Activated T-cell treated with anti-CD3 and anti-CD28 coated beads, Interleukin-2, amount 50 U/mL, for 72 hours (primary cell): ENCODE data around the gene SF3B5. TPM values are rescaled to one million over a fixed set of nuclear protein-coding genes. Genes with fewer than 3 reads are reported as not detected.
"Not testable (repeated sequence)": the region's sequence is repeated elsewhere in the genome, so short reads cannot be mapped to it uniquely, and the experiment has no call there.

Experiments
- ATAC-seq, 2 donors: fragments of 150-1000 bp; cut with Tn5 transposase; replicated peaks in 1 of 2; 2 replicates each; pipeline ENCODE4 v1.10.0; 2021; ENCODE audit warnings: moderate library complexity in 2 of 2, mild to moderate bottlenecking in 1 of 2
- DNase-seq, 2 donors: peaks; one replicate each; pipeline ENCODE4 v3.0.0; 2021 to 2022; ENCODE audit warnings: mixed read lengths in 1 of 2
- H3K27ac Mint-ChIP-seq: one replicate; pipeline ENCODE4 v1.8.0; 2022; ENCODE audit warnings: mild to moderate bottlenecking, moderate library complexity, mixed read lengths
- H3K27me3 Mint-ChIP-seq: one replicate; pipeline ENCODE4 v1.8.0; 2022; ENCODE audit warnings: low read depth, mixed read lengths
- H3K36me3 Mint-ChIP-seq, 2 donors: one replicate each; pipeline ENCODE4 v1.8.0; 2022; ENCODE audit warnings: mixed read lengths in 2 of 2, mild to moderate bottlenecking in 1 of 2; ENCODE audit not compliant: insufficient read depth in 2 of 2
- H3K4me1 Mint-ChIP-seq: one replicate; pipeline ENCODE4 v1.8.0; 2022; ENCODE audit warnings: low read depth, mixed read lengths
- H3K4me3 Mint-ChIP-seq, 2 donors: one replicate each; pipeline ENCODE4 v1.8.0; 2022; ENCODE audit warnings: mild to moderate bottlenecking in 2 of 2, mixed read lengths in 2 of 2, moderate library complexity in 2 of 2
- H3K9me3 Mint-ChIP-seq, 2 donors: one replicate each; pipeline ENCODE4 v1.8.0; 2022; ENCODE audit warnings: mixed read lengths in 2 of 2
- total RNA-seq, 2 donors: library from RNA; stranded (reverse); gene quantifications; one replicate each; pipeline ENCODE4 v1.2.3, GENCODE V29; 2022

Gene SF3B5
- 100 to 1,000 TPM; 126 to 141 TPM for total RNA-seq

DNA sequence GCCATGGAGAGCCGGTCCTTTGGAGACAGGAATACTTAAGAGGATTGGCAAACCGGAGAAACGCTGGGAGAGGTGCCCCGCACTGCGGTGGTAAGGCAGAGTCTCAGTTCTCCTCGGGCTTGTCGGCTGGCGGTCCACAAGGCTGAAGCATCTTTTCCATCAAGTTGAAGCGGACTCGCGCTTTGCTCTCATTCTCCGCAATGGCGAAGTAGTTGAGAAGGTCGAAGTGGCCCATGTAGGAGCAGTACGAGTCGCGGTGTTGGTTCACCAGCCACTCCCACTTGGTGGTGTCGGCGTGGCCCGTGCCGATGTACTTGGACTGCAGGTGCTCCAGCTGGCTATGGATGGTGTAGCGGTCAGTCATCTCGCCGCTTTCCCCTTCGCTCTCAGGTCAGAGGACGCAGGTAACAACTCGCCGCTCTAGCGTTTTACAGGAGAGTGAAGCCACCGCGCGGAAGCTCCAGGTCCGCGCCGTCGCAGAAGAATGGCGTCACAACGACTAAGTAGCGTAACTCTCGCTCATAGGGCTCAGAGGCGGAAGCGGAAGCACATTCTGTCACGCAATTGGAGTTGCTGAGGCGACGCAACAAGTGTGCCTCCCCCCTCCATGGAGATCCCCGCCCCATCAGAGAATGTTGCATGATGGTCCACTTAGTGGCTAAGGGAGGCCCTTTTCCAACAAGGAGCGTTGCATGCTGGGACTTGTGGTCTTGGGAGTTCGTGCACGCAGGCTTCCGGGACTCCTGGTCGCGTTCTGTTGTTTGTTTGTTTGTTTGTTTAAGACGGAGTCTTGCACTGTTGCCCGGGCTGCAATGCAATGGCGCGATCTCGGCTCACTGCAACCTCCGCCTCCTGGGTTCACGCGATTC, at the start of gene SF3B5:
TSS of gene SF3B5 (minus strand) at position 440 of the 869 bp plus-strand sequence. CDS start at position 364, 76 bp downstream.
- peak within 1 kb of the TSS; percentile 91 to 93 for H3K4me3 Mint-ChIP-seq
- H3K4me1 Mint-ChIP-seq = peaks cover 32% of the 10 kb centered on the region
- ATAC-seq = peak; percentile 98 to 99

DNA sequence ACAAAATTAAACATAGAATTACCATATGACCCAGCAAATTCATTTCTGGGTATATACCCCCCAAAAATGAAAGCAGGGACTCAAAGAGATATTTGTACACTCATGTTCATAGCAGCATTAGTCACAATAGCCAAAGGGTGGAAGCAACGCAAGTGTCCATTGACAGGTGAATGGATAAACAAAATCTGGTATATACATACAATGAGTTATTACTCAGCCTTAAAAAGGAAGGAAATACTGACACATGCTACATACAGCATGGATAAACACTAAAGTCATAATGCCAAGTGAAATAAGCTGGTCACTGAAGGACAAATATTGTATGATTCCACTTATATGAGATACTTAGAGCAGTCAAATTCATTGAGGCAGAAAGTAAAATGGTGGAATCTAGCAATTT, 49.6 kb upstream of the SF3B5 start:
- no peaks in the 10 kb centered on the region for H3K9me3 Mint-ChIP-seq
- ATAC-seq = peak in 1 of 2 donors; percentile 22
- peaks cover 19% of the 10 kb centered on the region for H3K4me1 Mint-ChIP-seq
- no peaks in the 10 kb centered on the region for H3K27me3 Mint-ChIP-seq
- H3K36me3 Mint-ChIP-seq = no peaks in the 10 kb centered on the region
- DNase-seq = no peak
- H3K27ac Mint-ChIP-seq = no peak overlapping the region
- H3K4me3 Mint-ChIP-seq = no peak overlapping the region

More for the DNA sequence above, at the start of gene SF3B5:
- H3K36me3 Mint-ChIP-seq = peaks cover 2 to 7% of the 10 kb centered on the region in 2 donors
- peak; percentile 95 to 98 for DNase-seq
- H3K27me3 Mint-ChIP-seq = no peaks in the 10 kb centered on the region
- no peaks in the 10 kb centered on the region for H3K9me3 Mint-ChIP-seq
- peak within 1 kb of the TSS; percentile 97 for H3K27ac Mint-ChIP-seq

DNA sequence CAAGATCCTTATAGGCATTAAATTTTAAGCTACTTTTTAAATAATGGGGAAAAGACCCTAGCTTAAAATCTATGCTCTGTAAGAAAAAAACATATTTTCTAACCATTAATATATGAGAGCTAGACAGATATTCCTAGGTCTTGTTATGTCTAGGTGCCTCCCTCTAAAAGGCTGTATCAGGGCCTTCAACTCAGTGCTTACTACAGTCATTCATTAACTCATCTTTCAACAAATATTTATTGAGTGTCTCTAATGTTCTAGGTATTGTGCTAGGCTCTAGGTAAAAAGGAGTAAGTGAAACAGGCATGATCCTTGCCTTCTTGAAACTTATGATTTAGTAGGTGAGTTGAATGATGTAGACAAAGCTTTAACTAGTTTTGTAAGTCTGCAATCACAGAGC, 48.5 kb upstream of the SF3B5 start:
- DNase-seq = no peak
- H3K27me3 Mint-ChIP-seq = no peaks in the 10 kb centered on the region
- ATAC-seq = no peak
- peaks cover 12% of the 10 kb centered on the region for H3K4me1 Mint-ChIP-seq
- no peak overlapping the region for H3K4me3 Mint-ChIP-seq
- no peaks in the 10 kb centered on the region for H3K36me3 Mint-ChIP-seq
- no peak overlapping the region for H3K27ac Mint-ChIP-seq
- no peaks in the 10 kb centered on the region for H3K9me3 Mint-ChIP-seq

- no peak for ATAC-seq
- no peaks in the 10 kb centered on the region for H3K36me3 Mint-ChIP-seq
- DNase-seq = no peak
- H3K27me3 Mint-ChIP-seq = no peaks in the 10 kb centered on the region
- H3K4me1 Mint-ChIP-seq = peaks cover 7% of the 10 kb centered on the region
- H3K9me3 Mint-ChIP-seq = no peaks in the 10 kb centered on the region
- no peak overlapping the region for H3K4me3 Mint-ChIP-seq
- no peak overlapping the region for H3K27ac Mint-ChIP-seq
These were observed 47.7 kb upstream of the SF3B5 start for GRCh38 chr6:144143106-144143505.

GRCh38 chr6:144141470-144141869, 46.1 kb upstream of the SF3B5 start:
- Mint-ChIP-seq H3K27ac (no peak overlapping the region), H3K4me3 (no peak overlapping the region), H3K4me1 (peaks cover 4% of the 10 kb centered on the region), H3K36me3 (no peaks in the 10 kb centered on the region), H3K27me3 (no peaks in the 10 kb centered on the region), H3K9me3 (no peaks in the 10 kb centered on the region)
- DNase-seq (no peak), ATAC-seq (no peak)

GRCh38 chr6:144140867-144141266, 45.5 kb upstream of the SF3B5 start:
- ATAC-seq = no peak
- DNase-seq = no peak
- peaks cover 4% of the 10 kb centered on the region for H3K4me1 Mint-ChIP-seq
- no peaks in the 10 kb centered on the region for H3K9me3 Mint-ChIP-seq
- no peak overlapping the region for H3K27ac Mint-ChIP-seq
- H3K4me3 Mint-ChIP-seq = no peak overlapping the region
- no peaks in the 10 kb centered on the region for H3K27me3 Mint-ChIP-seq
- no peaks in the 10 kb centered on the region for H3K36me3 Mint-ChIP-seq

GRCh38 chr6:144139817-144140216, 44.4 kb upstream of the SF3B5 start:
- H3K36me3 Mint-ChIP-seq = no peaks in the 10 kb centered on the region
- H3K27me3 Mint-ChIP-seq = no peaks in the 10 kb centered on the region
- H3K9me3 Mint-ChIP-seq = no peaks in the 10 kb centered on the region
- no peak for ATAC-seq
- no peaks in the 10 kb centered on the region for H3K4me1 Mint-ChIP-seq
- H3K4me3 Mint-ChIP-seq = no peak overlapping the region
- no peak overlapping the region for H3K27ac Mint-ChIP-seq
- DNase-seq = no peak

GRCh38 chr6:144138542-144138941, 43.2 kb upstream of the SF3B5 start:
- no peaks in the 10 kb centered on the region for H3K9me3 Mint-ChIP-seq

GRCh38 chr6:144134737-144135136, 39.4 kb upstream of the SF3B5 start:
- Mint-ChIP-seq H3K36me3 (no peaks in the 10 kb centered on the region), H3K27me3 (no peaks in the 10 kb centered on the region), H3K27ac (no peak overlapping the region), H3K4me1 (peaks cover 35% of the 10 kb centered on the region), H3K9me3 (peaks cover 0 to 2% of the 10 kb centered on the region in 2 donors), H3K4me3 (no peak overlapping the region)
- no peak for ATAC-seq
- no peak for DNase-seq

More at GRCh38 chr6:144138542-144138941, 43.2 kb upstream of the SF3B5 start:
- ATAC-seq (no peak), DNase-seq (no peak)
- Mint-ChIP-seq H3K4me1 (peaks cover 2% of the 10 kb centered on the region), H3K4me3 (no peak overlapping the region), H3K27ac (no peak overlapping the region), H3K36me3 (no peaks in the 10 kb centered on the region), H3K27me3 (no peaks in the 10 kb centered on the region)

- Mint-ChIP-seq H3K27me3 (no peaks in the 10 kb centered on the region), H3K9me3 (peaks cover 0 to 2% of the 10 kb centered on the region in 2 donors), H3K4me1 (peaks cover 41% of the 10 kb centered on the region), H3K4me3 (no peak overlapping the region), H3K36me3 (no peaks in the 10 kb centered on the region), H3K27ac (no peak overlapping the region)
- ATAC-seq (no peak), DNase-seq (no peak)
These were observed 38.8 kb upstream of the SF3B5 start for GRCh38 chr6:144134176-144134575.

- Mint-ChIP-seq H3K4me1 (peaks cover 45% of the 10 kb centered on the region), H3K36me3 (no peaks in the 10 kb centered on the region), H3K4me3 (no peak overlapping the region), H3K27ac (peak overlapping the region; percentile 59), H3K27me3 (no peaks in the 10 kb centered on the region), H3K9me3 (peaks cover 0 to 2% of the 10 kb centered on the region in 2 donors)
- DNase-seq (no peak), ATAC-seq (no peak)
These were observed 38.0 kb upstream of the SF3B5 start for GRCh38 chr6:144133225-144133821.

DNA sequence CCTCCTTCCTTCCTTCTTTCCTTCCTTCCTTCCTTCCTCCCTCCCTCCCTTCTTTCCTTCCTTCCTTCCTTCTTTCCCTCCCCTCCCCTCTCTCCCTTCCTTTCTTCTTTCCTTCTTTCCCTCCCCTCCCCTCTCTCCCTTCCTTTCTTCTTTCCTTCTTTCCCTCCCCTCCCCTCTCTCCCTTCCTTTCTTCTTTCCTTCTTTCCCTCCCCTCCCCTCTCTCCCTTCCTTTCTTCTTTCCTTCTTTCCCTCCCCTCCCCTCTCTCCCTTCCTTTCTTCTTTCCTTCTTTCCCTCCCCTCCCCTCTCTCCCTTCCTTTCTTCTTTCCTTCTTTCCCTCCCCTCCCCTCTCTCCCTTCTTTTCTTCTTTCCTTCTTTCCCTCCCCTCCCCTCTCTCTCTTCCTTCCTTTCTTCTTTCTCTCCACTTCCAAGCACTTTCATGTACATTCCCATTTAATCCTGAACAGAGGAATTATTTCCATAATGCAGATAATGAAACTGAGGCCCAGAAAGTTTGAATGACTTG, 36.9 kb upstream of the SF3B5 start:
- not testable (repeated sequence) for ATAC-seq, H3K9me3 Mint-ChIP-seq, H3K27me3 Mint-ChIP-seq, DNase-seq, H3K36me3 Mint-ChIP-seq
- H3K4me1 Mint-ChIP-seq = peaks cover 45% of the 10 kb centered on the region
- H3K4me3 Mint-ChIP-seq = peak overlapping the region in 1 of 2 donors; percentile 33
- H3K27ac Mint-ChIP-seq = peak overlapping the region; percentile 72

DNA sequence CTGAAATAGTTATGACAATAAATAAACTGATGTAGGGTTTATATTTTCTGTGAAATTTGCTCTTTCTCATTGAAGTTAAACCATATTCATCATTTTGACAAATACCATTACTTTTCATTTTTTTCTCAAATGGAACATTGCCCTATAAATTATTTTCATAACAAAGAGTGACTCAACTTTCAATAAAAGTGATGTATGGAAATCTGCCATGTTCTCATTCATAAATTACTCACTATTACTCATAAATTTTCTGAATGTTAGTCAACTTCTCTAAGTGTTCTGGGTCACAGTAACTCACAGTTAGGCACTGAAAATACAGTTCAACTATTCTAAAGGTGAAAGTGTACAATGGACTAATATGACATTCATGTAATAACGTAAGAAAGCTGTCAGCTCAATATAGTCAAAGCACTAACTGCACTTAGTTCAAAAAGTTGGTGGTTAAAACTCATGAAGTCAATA, 35.9 kb upstream of the SF3B5 start:
- H3K36me3 Mint-ChIP-seq = no peaks in the 10 kb centered on the region
- peaks cover 0 to 2% of the 10 kb centered on the region in 2 donors for H3K9me3 Mint-ChIP-seq
- H3K4me1 Mint-ChIP-seq = peaks cover 45% of the 10 kb centered on the region
- no peaks in the 10 kb centered on the region for H3K27me3 Mint-ChIP-seq
- DNase-seq (no peak), ATAC-seq (peak; percentile 93 to 95)
- H3K27ac Mint-ChIP-seq = peak overlapping the region; percentile 88
- H3K4me3 Mint-ChIP-seq = peak overlapping the region; percentile 86 to 87
